C4-2B (cell line): ENCODE data around the gene DCLK2.

Experiments
- ZFX ChIP-seq: fragments of 450-650 bp; IDR thresholded peaks from 2 replicates; pipeline ENCODE4 v1.6.1; 2017
- TF ChIP-seq, protein P1 (sequence below): fragments of 450-650 bp; conservative IDR thresholded peaks from 2 replicates; pipeline ENCODE4 v1.5.1; 2017; ENCODE audit warnings: mild to moderate bottlenecking

DNA sequence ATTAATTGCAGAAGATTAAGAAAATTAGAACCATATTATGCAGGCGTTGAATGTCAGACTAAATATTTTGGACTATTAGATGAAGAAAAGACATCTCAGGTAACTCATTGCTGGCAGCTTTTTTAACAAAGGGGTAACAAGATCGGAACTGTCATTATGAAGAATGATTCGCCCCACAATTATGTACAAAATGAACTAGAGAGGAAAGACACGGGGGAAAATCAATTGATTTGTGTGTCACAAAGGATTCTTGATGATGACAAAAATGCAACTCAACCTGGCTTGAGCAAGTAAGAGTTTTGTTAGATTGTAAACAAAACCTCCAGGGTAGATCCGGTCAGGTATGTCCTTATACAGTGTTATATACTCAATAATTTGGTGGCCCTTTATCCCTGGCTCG is 12.5 kb upstream of the DCLK2 start:
- TF ChIP-seq, protein P1, sequence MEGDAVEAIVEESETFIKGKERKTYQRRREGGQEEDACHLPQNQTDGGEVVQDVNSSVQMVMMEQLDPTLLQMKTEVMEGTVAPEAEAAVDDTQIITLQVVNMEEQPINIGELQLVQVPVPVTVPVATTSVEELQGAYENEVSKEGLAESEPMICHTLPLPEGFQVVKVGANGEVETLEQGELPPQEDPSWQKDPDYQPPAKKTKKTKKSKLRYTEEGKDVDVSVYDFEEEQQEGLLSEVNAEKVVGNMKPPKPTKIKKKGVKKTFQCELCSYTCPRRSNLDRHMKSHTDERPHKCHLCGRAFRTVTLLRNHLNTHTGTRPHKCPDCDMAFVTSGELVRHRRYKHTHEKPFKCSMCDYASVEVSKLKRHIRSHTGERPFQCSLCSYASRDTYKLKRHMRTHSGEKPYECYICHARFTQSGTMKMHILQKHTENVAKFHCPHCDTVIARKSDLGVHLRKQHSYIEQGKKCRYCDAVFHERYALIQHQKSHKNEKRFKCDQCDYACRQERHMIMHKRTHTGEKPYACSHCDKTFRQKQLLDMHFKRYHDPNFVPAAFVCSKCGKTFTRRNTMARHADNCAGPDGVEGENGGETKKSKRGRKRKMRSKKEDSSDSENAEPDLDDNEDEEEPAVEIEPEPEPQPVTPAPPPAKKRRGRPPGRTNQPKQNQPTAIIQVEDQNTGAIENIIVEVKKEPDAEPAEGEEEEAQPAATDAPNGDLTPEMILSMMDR, result no peak
- TF ChIP-seq ZFX, result no peak
